Panc1 (cell line): ENCODE measurements around the gene TNFRSF14. TPM values are rescaled to one million over a fixed set of nuclear protein-coding genes. Genes with fewer than 3 reads are reported as not detected.

Experiments used
- ATAC-seq: fragments of 200-7000 bp; cut with Tn5 transposase; 2 replicates; pipeline ENCODE4 v1.9.1; 2020; ENCODE audit warnings: mild to moderate bottlenecking, moderate library complexity
- BruUV-seq: library from RNA; stranded (reverse); fragments of 400-500 nt; replicated peaks from 2 replicates; lab custom pipeline; 2021; lab: Mats Ljungman, UMichigan
- CTCF ChIA-PET: fragments of 300-600 bp; sonication (Branson Sonifier 250); formaldehyde crosslinking; loops from one replicate; lab custom pipeline; 2022; ENCODE audit warnings: antibody characterized with exemption; lab: Charles Lee
- POLR2A ChIA-PET: fragments of 300-600 bp; sonication (Branson Sonifier 250); formaldehyde crosslinking; loops from one replicate; lab custom pipeline; 2022; ENCODE audit warnings: antibody characterized with exemption; lab: Charles Lee
- DNase-seq: peaks from one replicate; pipeline ENCODE4 v3.0.0-alpha.2; 2010; ENCODE audit warnings: low read depth, low spot score
- H3K27ac ChIP-seq: 2 replicates; pipeline ENCODE4 v1.5.1; 2011; ENCODE audit warnings: mild to moderate bottlenecking, low read length, inconsistent platforms
- H3K27me3 ChIP-seq: fragments of 200-500 bp; sonication (Bioruptor generic); 2 replicates; pipeline ENCODE4 v1.6.0; 2014; ENCODE audit warnings: low read length, inconsistent platforms; ENCODE audit not compliant: control insufficient read depth, insufficient read depth
- H3K36me3 ChIP-seq: fragments of 200-500 bp; sonication (Bioruptor generic); 2 replicates; pipeline ENCODE4 v1.5.1; 2014; ENCODE audit warnings: inconsistent platforms, mild to moderate bottlenecking, low read length, moderate library complexity; ENCODE audit not compliant: control insufficient read depth, insufficient read depth
- H3K4me1 ChIP-seq: 2 replicates; pipeline ENCODE4 v1.5.1; 2011; ENCODE audit warnings: inconsistent platforms, mild to moderate bottlenecking, low read length, moderate library complexity; ENCODE audit not compliant: control insufficient read depth, insufficient read depth
- H3K4me3 ChIP-seq, 2 experiments: 2 replicates each; pipeline ENCODE4 v1.5.1; 2011 to 2012; ENCODE audit warnings: low read depth in 2 of 2, low read length in 2 of 2, mild to moderate bottlenecking in 2 of 2, inconsistent platforms in 1 of 2, moderate library complexity in 1 of 2
- H3K9me3 ChIP-seq: fragments of 200-500 bp; sonication (Bioruptor generic); 2 replicates; pipeline ENCODE4 v1.5.1; 2014; ENCODE audit warnings: low read depth, mild to moderate bottlenecking, inconsistent platforms, low read length, moderate library complexity; ENCODE audit not compliant: control insufficient read depth, insufficient read depth
- POLR2AphosphoS5 ChIP-seq: IDR thresholded peaks from 2 replicates; pipeline ENCODE4 v1.6.1; 2012; ENCODE audit warnings: mild to moderate bottlenecking, low read depth, low read length, moderate library complexity
- REST ChIP-seq, 2 experiments: IDR thresholded peaks; 2 replicates each; pipeline ENCODE4 v1.6.1; 2011 to 2012; ENCODE audit warnings: low read depth in 2 of 2, control low read depth in 1 of 2, low read length in 1 of 2, mild to moderate bottlenecking in 1 of 2, moderate library complexity in 1 of 2; ENCODE audit not compliant: insufficient read depth in 1 of 2
- SIN3A ChIP-seq: IDR thresholded peaks from 2 replicates; pipeline ENCODE4 v1.6.1; 2012; ENCODE audit warnings: low read depth, mild to moderate bottlenecking, low read length, moderate library complexity, borderline replicate concordance; ENCODE audit not compliant: insufficient read depth
- TCF7L2 ChIP-seq: IDR thresholded peaks from 2 replicates; pipeline ENCODE4 v1.6.1; 2011; ENCODE audit warnings: mild to moderate bottlenecking, low read depth, low read length, inconsistent platforms
- in situ Hi-C: cut with HindIII; loops from 2 replicates; pipeline ENCODE4 v1.10.0; 2016; ENCODE audit warnings: low sequenced_read_pairs, low pct_unique_long_range_greater_than_20kb
- intact Hi-C: fragments of 100-400 bp; cut with micrococcal nuclease; formaldehyde crosslinking; loops from one replicate; pipeline ENCODE4 v1.10.0; 2022; ENCODE audit not compliant: unreplicated experiment
- total RNA-seq: library from RNA; stranded (reverse); gene quantifications from one replicate; pipeline ENCODE4 v1.2.1, GENCODE V29; 2021; ENCODE audit not compliant: unreplicated experiment
- TF ChIP-seq, protein P1 (sequence below): fragments of 450-650 bp; IDR thresholded peaks from 2 replicates; pipeline ENCODE4 v1.5.1; 2017; ENCODE audit warnings: mild to moderate bottlenecking

The TNFRSF14 gene
- total RNA-seq, 1 experiment from 2014 or later, result 20.1 TPM

- H3K36me3 ChIP-seq, result no peaks in the 10 kb centered on the region
- ChIA-PET POLR2A (no interaction called here), CTCF (interaction anchor here (0.5 to 1.3 kb wide), 5 partner anchors 12 to 130 kb away, joined by 3 to 8 read pairs (median 4); partner anchors contain the start of gene TNFRSF14)
- H3K9me3 ChIP-seq, result no peaks in the 10 kb centered on the region
- DNase-seq (no peak), ATAC-seq (peak; percentile 19; the same call in 1 of the 2 replicates)
- H3K4me1 ChIP-seq, result peaks cover 57% of the 10 kb centered on the region
- peak overlapping the region; percentile 70 for H3K27ac ChIP-seq
- no TSS peak for BruUV-seq
- TF ChIP-seq REST (IDR thresholded peaks at IDR 0.05; ENCODE audit: insufficient read depth in 1 of 2, low read depth in 2 of 2, low read length in 1 of 2), result no peak
- TF ChIP-seq POLR2AphosphoS5, result no peak
- TF ChIP-seq, protein P1, sequence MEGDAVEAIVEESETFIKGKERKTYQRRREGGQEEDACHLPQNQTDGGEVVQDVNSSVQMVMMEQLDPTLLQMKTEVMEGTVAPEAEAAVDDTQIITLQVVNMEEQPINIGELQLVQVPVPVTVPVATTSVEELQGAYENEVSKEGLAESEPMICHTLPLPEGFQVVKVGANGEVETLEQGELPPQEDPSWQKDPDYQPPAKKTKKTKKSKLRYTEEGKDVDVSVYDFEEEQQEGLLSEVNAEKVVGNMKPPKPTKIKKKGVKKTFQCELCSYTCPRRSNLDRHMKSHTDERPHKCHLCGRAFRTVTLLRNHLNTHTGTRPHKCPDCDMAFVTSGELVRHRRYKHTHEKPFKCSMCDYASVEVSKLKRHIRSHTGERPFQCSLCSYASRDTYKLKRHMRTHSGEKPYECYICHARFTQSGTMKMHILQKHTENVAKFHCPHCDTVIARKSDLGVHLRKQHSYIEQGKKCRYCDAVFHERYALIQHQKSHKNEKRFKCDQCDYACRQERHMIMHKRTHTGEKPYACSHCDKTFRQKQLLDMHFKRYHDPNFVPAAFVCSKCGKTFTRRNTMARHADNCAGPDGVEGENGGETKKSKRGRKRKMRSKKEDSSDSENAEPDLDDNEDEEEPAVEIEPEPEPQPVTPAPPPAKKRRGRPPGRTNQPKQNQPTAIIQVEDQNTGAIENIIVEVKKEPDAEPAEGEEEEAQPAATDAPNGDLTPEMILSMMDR, result no peak
- TF ChIP-seq TCF7L2, result no peak
- TF ChIP-seq SIN3A, result no peak
- H3K4me3 ChIP-seq, result no peak overlapping the region
- intact Hi-C loops (loop anchor here (10.0 kb wide), 1 partner anchor 79 kb away; no protein-coding TSS in a partner anchor), in situ Hi-C loops (no loop called here)
- H3K27me3 ChIP-seq, result no peaks in the 10 kb centered on the region
These were observed 11.9 kb upstream of the TNFRSF14 start for GRCh38 chr1:2544093-2544874.

GRCh38 chr1:2544875-2545640 lies 11.1 kb upstream of the TNFRSF14 start:
- Histone ChIP-seq H3K36me3 (no peaks in the 10 kb centered on the region), H3K4me1 (peaks cover 57% of the 10 kb centered on the region), H3K9me3 (no peaks in the 10 kb centered on the region), H3K27me3 (no peaks in the 10 kb centered on the region), H3K27ac (peak overlapping the region; percentile 70), H3K4me3 (no peak overlapping the region)
- intact Hi-C loops, result loop anchor here (10.0 kb wide), 1 partner anchor 80 kb away; no protein-coding TSS in a partner anchor
- DNase-seq (no peak), ATAC-seq (no peak)
- in situ Hi-C loops, result no loop called here
- TF ChIP-seq TCF7L2, result no peak
- no peak for TF ChIP-seq POLR2AphosphoS5
- no peak for TF ChIP-seq SIN3A
- TF ChIP-seq, protein P1, result no peak
- TF ChIP-seq REST (IDR thresholded peaks at IDR 0.05; ENCODE audit: insufficient read depth in 1 of 2, low read depth in 2 of 2, low read length in 1 of 2), result no peak
- BruUV-seq, result no TSS peak
- ChIA-PET POLR2A (no interaction called here), CTCF (interaction anchor here (0.6 to 1.3 kb wide), 3 partner anchors 11 to 76 kb away, joined by 3 to 8 read pairs (median 4); partner anchors contain the start of gene TNFRSF14)
